ENCODE results near the gene SORCS2.

DNA sequence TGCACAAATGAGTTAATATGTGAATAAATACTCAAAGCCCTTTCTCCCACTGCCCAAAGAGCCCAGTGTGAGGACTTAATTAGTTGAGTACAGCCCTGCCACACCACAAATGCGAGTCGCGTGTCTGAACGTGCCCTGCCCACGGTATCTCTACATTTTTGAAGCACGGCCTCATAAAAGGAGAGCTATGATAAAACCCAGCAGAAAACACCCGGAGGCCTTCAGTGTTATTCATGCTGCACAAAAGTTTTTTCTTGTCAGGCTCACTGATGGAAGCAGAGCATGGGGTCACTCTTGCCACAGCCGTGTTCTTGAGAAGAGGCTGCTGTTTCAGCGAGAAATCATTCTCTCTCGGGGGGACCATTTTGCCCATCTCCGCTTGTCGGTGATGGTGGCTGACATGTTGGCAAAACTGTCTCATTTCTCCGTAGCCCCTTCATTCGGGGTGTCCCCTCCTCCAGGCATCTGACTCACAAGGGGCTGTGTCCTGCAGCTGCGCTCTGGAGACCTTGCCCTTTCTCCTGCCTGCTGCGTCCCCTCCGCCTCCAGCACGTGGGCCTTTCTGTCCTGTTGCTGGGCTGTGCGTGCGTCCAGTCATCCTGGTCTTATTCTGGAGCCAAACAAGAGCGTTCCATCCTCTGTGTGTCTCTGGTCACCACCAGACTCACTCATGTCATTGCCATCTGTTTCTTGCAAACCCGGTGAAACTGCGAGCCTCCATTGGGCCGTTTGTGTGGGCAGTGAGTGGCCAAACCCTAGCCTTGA, 88.8 kb downstream of the SORCS2 start:
- TF ChIP-seq, protein P1, sequence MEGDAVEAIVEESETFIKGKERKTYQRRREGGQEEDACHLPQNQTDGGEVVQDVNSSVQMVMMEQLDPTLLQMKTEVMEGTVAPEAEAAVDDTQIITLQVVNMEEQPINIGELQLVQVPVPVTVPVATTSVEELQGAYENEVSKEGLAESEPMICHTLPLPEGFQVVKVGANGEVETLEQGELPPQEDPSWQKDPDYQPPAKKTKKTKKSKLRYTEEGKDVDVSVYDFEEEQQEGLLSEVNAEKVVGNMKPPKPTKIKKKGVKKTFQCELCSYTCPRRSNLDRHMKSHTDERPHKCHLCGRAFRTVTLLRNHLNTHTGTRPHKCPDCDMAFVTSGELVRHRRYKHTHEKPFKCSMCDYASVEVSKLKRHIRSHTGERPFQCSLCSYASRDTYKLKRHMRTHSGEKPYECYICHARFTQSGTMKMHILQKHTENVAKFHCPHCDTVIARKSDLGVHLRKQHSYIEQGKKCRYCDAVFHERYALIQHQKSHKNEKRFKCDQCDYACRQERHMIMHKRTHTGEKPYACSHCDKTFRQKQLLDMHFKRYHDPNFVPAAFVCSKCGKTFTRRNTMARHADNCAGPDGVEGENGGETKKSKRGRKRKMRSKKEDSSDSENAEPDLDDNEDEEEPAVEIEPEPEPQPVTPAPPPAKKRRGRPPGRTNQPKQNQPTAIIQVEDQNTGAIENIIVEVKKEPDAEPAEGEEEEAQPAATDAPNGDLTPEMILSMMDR (IDR thresholded peaks at IDR 0.05; ENCODE audit: insufficient read depth, low read depth, low read length): no peak
- TF ChIP-seq EZH2 (IDR thresholded peaks at IDR 0.05; ENCODE audit: insufficient read depth, low read length): no peak

All from astrocyte (in vitro differentiated cells and primary cell).